HG02678 (cell line): ENCODE results near the gene TIAL1.
"Not testable (repeated sequence)": the region's sequence is repeated elsewhere in the genome, so short reads cannot be mapped to it uniquely, and the experiment has no call there.

ENCODE experiments used
- ATAC-seq: cut with Tn5 transposase; IDR thresholded peaks from one replicate; pipeline ENCODE4 v1.9.1; 2021; ENCODE audit warnings: mild to moderate bottlenecking, moderate library complexity; ENCODE audit not compliant: unreplicated experiment

The TIAL1 gene

DNA sequence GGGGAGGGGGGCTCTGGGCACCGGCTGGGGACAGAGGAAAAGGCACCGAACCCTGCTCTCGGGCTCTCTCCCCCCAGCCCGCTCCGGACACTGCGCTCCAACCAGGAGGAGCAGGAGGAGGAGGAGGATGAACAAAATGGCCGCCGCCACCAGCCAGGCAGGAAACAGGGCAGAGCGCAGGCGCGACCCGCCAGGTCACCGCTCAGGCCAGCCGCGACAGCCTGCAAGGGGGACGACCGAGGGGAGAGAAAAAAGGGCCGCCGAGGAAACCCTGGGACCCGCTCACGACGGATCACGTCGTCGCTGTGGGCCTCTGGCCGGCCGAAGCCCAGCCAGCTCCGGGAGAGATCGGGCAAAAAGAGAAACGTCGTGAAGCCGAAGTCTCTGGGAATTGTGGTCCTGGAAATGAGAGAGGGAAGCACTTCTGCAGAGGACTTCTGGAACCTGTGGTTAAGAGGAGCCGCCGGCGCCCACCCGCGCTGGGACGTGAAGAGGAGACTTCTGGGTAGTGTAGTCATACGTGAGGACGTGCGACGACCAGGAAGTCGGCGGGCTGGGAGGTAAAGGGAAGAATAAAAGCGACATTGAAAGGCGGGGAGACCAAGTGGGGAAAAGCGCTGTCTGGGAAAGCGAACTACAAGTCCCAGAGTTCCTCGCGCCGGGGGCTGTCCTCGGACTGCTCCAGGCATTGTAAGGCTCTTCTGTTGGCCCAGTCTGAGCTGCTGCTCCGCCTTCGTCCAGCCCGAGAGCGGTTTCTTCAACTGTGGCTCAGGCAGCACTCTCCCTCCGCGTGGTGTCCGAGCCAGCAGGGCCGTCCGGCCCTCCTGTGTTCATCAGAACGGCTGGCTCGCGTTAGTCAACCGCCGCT is at the start of gene TIAL1:
Gene TIAL1, minus strand, starts transcription at position 428 of the 868 bp plus-strand sequence. CDS start 499 bp downstream, outside the sequence.
- peak; percentile 87 for ATAC-seq

GRCh38 chr10:119644994-119645393 is 48.2 kb upstream of the TIAL1 start:
- no peak for ATAC-seq

DNA sequence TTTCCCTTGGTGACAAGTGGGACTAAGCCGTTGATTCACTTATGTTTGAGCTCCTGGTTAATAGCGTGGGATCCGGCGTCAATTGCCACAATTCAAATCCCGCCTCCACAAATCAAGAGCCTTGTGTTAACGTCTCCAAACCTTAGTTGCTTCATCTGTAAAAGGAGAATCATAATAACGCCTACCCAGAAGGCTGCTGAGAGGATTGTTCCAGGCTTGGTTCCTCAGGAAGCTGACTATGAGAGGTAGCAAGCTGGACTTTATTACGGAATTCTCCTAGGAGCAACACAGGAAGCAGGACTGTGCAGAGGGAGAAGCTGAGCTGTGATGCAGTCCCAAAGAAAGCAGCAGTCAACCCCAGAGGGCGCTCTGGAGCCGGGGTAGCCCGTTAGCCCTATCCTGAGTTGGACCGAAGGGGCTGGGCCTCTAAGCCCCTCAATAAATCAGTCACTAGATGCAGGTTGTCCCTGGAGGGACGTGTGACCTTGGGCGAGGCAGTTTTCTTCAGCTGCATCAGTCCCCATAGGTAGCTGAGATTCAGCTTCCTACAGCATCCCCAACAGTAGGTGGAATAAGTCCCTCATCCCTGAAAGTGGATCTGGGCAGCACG is 47.5 kb upstream of the TIAL1 start:
- ATAC-seq, result no peak

- no peak for ATAC-seq
Measured at GRCh38 chr10:119643306-119644204, 46.8 kb upstream of the TIAL1 start.

DNA sequence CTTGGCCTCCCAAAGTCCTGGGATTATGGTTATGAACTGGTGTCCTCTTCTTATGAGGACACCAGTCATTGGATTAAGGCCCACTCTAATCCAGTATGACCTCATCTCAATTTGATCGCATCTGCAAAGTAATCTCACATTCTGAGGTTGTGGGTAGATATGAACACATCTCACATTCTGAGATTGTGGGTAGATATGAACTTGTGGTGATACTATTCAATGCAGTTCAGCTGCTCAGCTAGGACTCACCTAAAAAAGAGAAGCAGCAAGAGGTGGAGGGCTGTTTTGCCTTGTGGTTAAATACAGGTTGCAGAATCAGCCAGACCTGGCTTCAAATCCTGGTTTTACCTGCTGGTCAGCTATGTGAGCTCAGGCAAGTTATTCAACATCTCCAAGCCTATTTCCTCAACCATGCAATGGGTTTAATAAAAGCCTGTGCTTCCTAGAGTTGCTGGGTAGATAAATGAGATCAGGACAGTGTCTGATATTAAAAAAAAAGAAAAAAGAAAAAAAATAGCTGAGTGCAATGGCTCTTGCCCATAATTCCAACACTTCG is 45.9 kb upstream of the TIAL1 start:
- no peak for ATAC-seq

- no peak for ATAC-seq
Measured at GRCh38 chr10:119640875-119641526, 44.2 kb upstream of the TIAL1 start.

- no peak for ATAC-seq
Measured at GRCh38 chr10:119640384-119640783, 43.6 kb upstream of the TIAL1 start.

- ATAC-seq, result no peak
Measured at GRCh38 chr10:119638982-119639381, 42.2 kb upstream of the TIAL1 start.

DNA sequence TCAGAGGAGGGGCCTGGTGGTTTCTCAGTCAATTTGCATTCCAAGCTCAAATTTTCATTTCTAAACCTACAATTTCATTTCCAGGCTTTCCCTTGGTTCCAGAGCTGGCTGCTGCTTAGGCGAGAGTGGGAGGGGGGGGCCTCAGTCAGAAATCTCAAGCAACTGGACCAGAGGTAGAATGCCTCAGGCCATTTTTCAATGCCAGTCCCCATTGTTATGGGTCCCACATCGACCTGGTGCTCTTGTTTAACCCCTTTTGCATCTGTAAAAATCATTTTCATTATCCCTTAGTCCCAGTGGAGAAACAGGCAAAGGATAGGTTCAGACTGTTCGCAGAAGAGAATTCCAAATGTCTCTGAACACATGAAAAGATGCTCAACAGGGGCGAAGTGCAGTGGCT is 40.9 kb upstream of the TIAL1 start:
- no peak for ATAC-seq

DNA sequence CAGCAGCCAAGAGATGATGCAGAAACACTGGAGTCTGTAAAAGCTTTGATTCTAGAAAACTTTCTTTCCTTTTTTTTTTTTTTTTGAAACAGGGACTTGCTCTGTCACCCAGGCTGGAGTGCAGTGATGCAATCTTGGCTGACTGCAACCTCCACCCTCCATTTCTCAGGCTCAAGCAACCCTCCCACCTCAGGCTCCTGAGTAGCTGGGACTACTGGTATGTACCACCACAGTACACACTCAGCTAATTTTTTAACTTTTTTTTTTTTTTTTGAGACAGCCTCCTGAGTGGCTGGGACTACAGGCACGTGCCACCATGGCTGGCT is 37.4 kb upstream of the TIAL1 start:
- ATAC-seq, result no peak

- ATAC-seq, result no peak
Measured at GRCh38 chr10:119633538-119634218, 36.9 kb upstream of the TIAL1 start.

DNA sequence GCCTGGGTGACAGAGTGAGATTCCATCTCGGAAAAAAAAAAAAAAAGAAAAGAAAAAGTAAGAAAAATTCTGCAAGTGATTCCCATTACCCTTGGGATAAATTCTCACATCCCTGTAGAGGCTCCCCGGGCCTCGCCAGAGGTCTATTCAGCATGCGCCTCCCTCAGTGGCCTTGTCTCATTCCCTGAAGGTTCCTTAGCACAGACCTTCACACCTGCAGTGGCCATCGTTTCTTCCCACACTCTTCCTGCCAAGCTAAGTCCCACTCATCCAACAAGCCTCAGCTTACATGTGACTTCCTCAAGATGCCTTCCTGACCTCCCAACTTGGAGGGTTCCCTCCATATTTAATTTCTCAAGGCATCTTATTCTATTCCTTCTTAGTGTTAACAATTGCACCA is 33.5 kb upstream of the TIAL1 start:
- no peak for ATAC-seq

DNA sequence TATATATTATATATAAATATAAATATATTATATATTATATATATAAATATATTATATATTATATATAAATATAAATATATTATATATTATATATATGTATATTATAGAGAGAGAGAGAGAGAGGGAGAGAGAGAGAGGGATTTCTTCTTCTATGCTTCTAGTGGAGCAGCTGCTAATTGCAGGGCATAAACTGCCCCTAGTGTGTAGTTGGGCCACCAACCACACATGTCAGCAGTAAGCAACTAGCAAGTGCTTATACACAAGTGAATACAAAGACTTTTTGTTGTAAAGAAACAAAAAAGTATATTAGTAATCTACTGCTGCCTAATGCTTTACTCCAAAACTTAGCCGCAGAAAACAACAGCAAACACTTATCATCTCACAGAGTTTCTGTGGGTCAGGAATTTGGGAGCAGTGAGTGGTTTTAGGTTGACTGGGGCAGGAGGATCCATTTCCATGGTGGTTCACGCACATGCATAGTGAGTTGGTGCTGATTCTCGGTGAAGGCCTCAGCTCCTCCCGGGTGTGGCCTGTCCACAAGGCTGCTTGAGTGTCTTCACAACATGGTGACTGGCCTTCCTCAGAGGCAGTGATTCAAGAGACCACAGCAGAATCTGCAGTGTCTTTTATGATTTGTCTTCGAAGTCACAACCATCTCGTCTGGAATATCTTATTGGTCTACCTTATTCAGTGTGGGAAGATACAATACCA is 29.0 kb upstream of the TIAL1 start:
- no peak for ATAC-seq

GRCh38 chr10:119621078-119621384 is 24.3 kb upstream of the TIAL1 start:
- ATAC-seq, result no peak

GRCh38 chr10:119620241-119621077 is 23.7 kb upstream of the TIAL1 start:
- ATAC-seq, result no peak

- ATAC-seq, result not testable (repeated sequence)
Measured at GRCh38 chr10:119619811-119620210, 23.0 kb upstream of the TIAL1 start.

GRCh38 chr10:119619215-119619614 is 22.5 kb upstream of the TIAL1 start:
- ATAC-seq, result no peak

DNA sequence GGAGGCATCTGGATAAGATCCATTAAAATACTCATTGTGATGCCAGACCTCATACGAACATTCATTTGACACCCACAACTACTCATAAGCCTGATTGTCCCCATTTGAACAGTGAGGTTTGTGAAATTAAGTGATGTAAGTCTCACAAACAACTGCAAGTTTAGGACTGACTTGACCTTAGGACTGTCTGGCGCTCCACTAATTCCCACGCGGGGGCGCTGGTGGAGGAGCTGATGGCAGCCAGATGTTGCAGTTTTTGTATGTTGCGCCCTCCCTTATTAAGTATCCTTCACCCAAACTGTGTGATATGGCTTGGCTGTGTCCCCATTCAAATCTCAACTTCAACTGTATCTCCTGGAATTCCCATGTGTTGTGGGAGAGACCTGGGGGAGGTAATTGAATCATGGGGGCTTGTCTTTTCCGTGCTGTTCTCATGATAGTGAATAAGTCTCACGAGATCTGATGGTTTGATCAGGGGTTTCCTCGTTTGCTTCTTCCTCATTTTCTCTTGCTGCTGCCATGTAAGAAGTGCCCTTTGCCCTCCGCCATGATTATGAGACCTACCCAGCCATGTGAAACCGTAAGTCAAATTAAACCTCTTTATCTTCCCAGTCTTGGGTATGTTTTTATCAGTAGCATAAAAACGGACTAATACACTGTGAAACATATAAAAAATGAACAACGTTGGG is 20.3 kb upstream of the TIAL1 start:
- ATAC-seq, result no peak
